SK-N-SH treated with all-trans-retinoic acid at 6 μM for 48 hours (cell line): ENCODE data around the gene COL23A1.

Experiments
- ATAC-seq: fragments of 200-7000 bp; cut with Tn5 transposase; 3 replicates; pipeline ENCODE4 v1.9.1; 2020; ENCODE audit warnings: mild to moderate bottlenecking, moderate library complexity
- ARNTL ChIP-seq: fragments of 450-650 bp; formaldehyde crosslinking; IDR thresholded peaks from 2 replicates; pipeline ENCODE4 v1.5.0; 2020; ENCODE audit warnings: low read depth, mild to moderate bottlenecking, moderate library complexity, borderline replicate concordance
- BACH2 ChIP-seq: fragments of 250-450 bp; sonication (Bioruptor Pico); IDR thresholded peaks from 2 replicates; pipeline ENCODE4 v1.9.0; 2021; ENCODE audit warnings: mild to moderate bottlenecking, borderline replicate concordance
- CREB5 ChIP-seq: fragments of 250-450 bp; sonication (Bioruptor Pico); IDR thresholded peaks from 2 replicates; pipeline ENCODE4 v1.5.1; 2020; ENCODE audit warnings: low read depth, mild to moderate bottlenecking, moderate library complexity
- CSDC2 ChIP-seq: fragments of 250-450 bp; sonication (Bioruptor Pico); IDR thresholded peaks from 2 replicates; pipeline ENCODE4 v1.5.0; 2020; ENCODE audit warnings: mild to moderate bottlenecking, moderate library complexity
- CSRNP3 ChIP-seq: fragments of 250-450 bp; sonication (Bioruptor Pico); IDR thresholded peaks from 2 replicates; pipeline ENCODE4 v1.5.1; 2021; ENCODE audit warnings: mild to moderate bottlenecking, moderate library complexity
- GLIS3 ChIP-seq: fragments of 250-450 bp; sonication (Bioruptor Pico); IDR thresholded peaks from 2 replicates; pipeline ENCODE4 v1.5.0; 2020; ENCODE audit warnings: mild to moderate bottlenecking, moderate library complexity
- ISL1 ChIP-seq: fragments of 250-450 bp; sonication (Bioruptor Pico); IDR thresholded peaks from 2 replicates; pipeline ENCODE4 v2.1.2; 2022; ENCODE audit warnings: mild to moderate bottlenecking, moderate library complexity
- PATZ1 ChIP-seq: fragments of 250-450 bp; sonication (Bioruptor Pico); IDR thresholded peaks from 2 replicates; pipeline ENCODE4 v1.8.0; 2020; ENCODE audit warnings: mild to moderate bottlenecking, moderate library complexity, borderline replicate concordance
- RARB ChIP-seq: fragments of 250-450 bp; sonication (Bioruptor Pico); IDR thresholded peaks from 2 replicates; pipeline ENCODE4 v1.8.0; 2021; ENCODE audit warnings: mild to moderate bottlenecking, moderate library complexity
- SNAI2 ChIP-seq: fragments of 250-450 bp; sonication (Bioruptor Pico); IDR thresholded peaks from 2 replicates; pipeline ENCODE4 v1.5.0; 2020; ENCODE audit warnings: mild to moderate bottlenecking, moderate library complexity
- TCF4 ChIP-seq: fragments of 250-450 bp; sonication (Bioruptor Pico); IDR thresholded peaks from 2 replicates; pipeline ENCODE4 v1.8.0; 2021; ENCODE audit warnings: mild to moderate bottlenecking, moderate library complexity, borderline replicate concordance
- TOX ChIP-seq: fragments of 250-450 bp; sonication (Bioruptor Pico); IDR thresholded peaks from 2 replicates; pipeline ENCODE4 v1.8.0; 2021; ENCODE audit warnings: mild to moderate bottlenecking, moderate library complexity, borderline replicate concordance
- ZC3H10 ChIP-seq: fragments of 250-450 bp; sonication (Bioruptor Pico); IDR thresholded peaks from 2 replicates; pipeline ENCODE4 v1.5.1; 2021; ENCODE audit warnings: mild to moderate bottlenecking, moderate library complexity
- ZFP3 ChIP-seq: fragments of 250-450 bp; sonication (Bioruptor Pico); IDR thresholded peaks from 2 replicates; pipeline ENCODE4 v1.5.0; 2020; ENCODE audit warnings: mild to moderate bottlenecking, moderate library complexity
- ZFP30 ChIP-seq: fragments of 450-650 bp; formaldehyde crosslinking; IDR thresholded peaks from 2 replicates; pipeline ENCODE4 v1.5.0; 2022; ENCODE audit warnings: mild to moderate bottlenecking, moderate library complexity
- ZNF565 ChIP-seq: fragments of 450-650 bp; formaldehyde crosslinking; conservative IDR thresholded peaks from 2 replicates; pipeline ENCODE4 v1.5.0; 2020; ENCODE audit warnings: low read depth, mild to moderate bottlenecking, moderate library complexity
- ZNF70 ChIP-seq: fragments of 450-650 bp; formaldehyde crosslinking; IDR thresholded peaks from 2 replicates; pipeline ENCODE4 v1.5.0; 2020; ENCODE audit warnings: mild to moderate bottlenecking, moderate library complexity
- ZNF8 ChIP-seq: fragments of 450-650 bp; formaldehyde crosslinking; IDR thresholded peaks from 2 replicates; pipeline ENCODE4 v1.5.0; 2020; ENCODE audit warnings: mild to moderate bottlenecking, moderate library complexity
- TF ChIP-seq, protein P1 (sequence below): fragments of 250-450 bp; sonication (Bioruptor Pico); IDR thresholded peaks from 2 replicates; pipeline ENCODE4 v1.8.0; 2021; ENCODE audit warnings: low read depth, mild to moderate bottlenecking, moderate library complexity, borderline replicate concordance
- TF ChIP-seq, protein P2 (sequence below): fragments of 250-450 bp; sonication (Bioruptor Pico); IDR thresholded peaks from 2 replicates; pipeline ENCODE4 v1.5.0; 2020; ENCODE audit warnings: mild to moderate bottlenecking, moderate library complexity

COL23A1 gene

GRCh38 chr5:178207183-178207916 lies 382.8 kb downstream of the COL23A1 start:
- no peak for TF ChIP-seq ZNF8 (CRISPR knock-in tag)
- TF ChIP-seq CSDC2 (CRISPR knock-in tag) = no peak
- no peak for TF ChIP-seq ZC3H10 (CRISPR knock-in tag)
- no peak for TF ChIP-seq SNAI2 (CRISPR knock-in tag)
- TF ChIP-seq ZFP3 (CRISPR knock-in tag) = no peak
- TF ChIP-seq ZNF70 = no peak
- TF ChIP-seq ARNTL (CRISPR knock-in tag) = no peak
- TF ChIP-seq GLIS3 (CRISPR knock-in tag) = no peak
- TF ChIP-seq BACH2 = no peak
- TF ChIP-seq, protein P1, sequence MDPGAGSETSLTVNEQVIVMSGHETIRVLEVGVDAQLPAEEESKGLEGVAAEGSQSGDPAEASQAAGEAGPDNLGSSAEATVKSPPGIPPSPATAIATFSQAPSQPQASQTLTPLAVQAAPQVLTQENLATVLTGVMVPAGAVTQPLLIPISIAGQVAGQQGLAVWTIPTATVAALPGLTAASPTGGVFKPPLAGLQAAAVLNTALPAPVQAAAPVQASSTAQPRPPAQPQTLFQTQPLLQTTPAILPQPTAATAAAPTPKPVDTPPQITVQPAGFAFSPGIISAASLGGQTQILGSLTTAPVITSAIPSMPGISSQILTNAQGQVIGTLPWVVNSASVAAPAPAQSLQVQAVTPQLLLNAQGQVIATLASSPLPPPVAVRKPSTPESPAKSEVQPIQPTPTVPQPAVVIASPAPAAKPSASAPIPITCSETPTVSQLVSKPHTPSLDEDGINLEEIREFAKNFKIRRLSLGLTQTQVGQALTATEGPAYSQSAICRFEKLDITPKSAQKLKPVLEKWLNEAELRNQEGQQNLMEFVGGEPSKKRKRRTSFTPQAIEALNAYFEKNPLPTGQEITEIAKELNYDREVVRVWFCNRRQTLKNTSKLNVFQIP (CRISPR knock-in tag) = no peak
- no peak for TF ChIP-seq ZFP30 (CRISPR knock-in tag)
- no peak for TF ChIP-seq CREB5 (CRISPR knock-in tag)
- no peak for TF ChIP-seq ZNF565
- no peak for TF ChIP-seq RARB (CRISPR knock-in tag)
- no peak for TF ChIP-seq ISL1
- no peak for TF ChIP-seq TCF4
- no peak for TF ChIP-seq TOX (CRISPR knock-in tag)
- TF ChIP-seq PATZ1 (CRISPR knock-in tag) = no peak
- no peak for TF ChIP-seq CSRNP3
- TF ChIP-seq, protein P2, sequence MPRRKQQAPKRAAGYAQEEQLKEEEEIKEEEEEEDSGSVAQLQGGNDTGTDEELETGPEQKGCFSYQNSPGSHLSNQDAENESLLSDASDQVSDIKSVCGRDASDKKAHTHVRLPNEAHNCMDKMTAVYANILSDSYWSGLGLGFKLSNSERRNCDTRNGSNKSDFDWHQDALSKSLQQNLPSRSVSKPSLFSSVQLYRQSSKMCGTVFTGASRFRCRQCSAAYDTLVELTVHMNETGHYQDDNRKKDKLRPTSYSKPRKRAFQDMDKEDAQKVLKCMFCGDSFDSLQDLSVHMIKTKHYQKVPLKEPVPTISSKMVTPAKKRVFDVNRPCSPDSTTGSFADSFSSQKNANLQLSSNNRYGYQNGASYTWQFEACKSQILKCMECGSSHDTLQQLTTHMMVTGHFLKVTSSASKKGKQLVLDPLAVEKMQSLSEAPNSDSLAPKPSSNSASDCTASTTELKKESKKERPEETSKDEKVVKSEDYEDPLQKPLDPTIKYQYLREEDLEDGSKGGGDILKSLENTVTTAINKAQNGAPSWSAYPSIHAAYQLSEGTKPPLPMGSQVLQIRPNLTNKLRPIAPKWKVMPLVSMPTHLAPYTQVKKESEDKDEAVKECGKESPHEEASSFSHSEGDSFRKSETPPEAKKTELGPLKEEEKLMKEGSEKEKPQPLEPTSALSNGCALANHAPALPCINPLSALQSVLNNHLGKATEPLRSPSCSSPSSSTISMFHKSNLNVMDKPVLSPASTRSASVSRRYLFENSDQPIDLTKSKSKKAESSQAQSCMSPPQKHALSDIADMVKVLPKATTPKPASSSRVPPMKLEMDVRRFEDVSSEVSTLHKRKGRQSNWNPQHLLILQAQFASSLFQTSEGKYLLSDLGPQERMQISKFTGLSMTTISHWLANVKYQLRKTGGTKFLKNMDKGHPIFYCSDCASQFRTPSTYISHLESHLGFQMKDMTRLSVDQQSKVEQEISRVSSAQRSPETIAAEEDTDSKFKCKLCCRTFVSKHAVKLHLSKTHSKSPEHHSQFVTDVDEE (CRISPR knock-in tag) = no peak
- ATAC-seq = peak; percentile 15

DNA sequence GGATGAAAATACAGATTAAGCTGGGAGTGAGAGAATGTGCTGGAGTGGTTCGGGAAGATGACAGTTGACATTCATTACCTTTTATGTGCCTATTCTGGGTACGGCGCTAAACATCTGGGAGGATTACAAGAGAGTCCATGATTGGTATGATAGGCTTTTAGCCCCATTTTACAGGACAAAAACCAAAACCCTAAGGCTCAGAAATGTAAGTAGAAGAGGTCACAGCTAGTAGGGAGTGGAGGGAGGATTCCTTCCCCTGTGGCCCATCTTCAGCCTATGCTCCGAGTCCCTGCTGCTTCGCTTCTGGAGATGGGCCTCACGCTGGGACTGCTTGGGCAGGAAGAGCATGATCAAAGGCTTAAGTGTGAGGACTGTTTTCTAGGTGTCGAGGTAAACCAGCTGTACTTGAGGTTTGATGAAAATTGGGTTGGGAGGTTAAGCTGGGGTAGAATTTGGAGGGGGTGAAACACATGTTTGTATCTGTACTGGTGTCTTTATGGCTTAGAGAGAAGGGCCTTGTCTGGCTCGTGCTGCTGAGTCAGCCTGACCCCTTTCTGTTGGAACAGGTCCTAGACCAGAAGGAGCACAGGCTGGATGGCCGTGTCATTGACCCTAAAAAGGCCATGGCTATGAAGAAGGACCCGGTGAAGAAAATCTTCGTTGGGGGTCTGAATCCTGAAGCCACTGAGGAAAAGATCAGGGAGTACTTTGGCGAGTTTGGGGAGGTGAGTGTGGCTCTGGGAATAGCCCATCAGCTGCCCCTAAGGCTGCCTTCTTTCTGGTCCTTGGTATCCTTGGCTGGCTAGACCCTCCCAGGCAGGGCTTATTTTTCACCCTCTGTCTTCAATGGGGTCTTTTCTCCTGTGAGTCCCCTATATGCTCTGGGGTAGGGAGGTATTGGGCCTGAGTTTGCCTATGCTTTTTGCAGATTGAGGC lies 383.8 kb downstream of the COL23A1 start:
- ATAC-seq = no peak
- no peak for TF ChIP-seq ARNTL (CRISPR knock-in tag)
- no peak for TF ChIP-seq ZFP30 (CRISPR knock-in tag)
- TF ChIP-seq, protein P1 (CRISPR knock-in tag) = no peak
- TF ChIP-seq ZNF8 (CRISPR knock-in tag) = no peak
- TF ChIP-seq, protein P2 (CRISPR knock-in tag) = no peak
- TF ChIP-seq ZC3H10 (CRISPR knock-in tag) = no peak
- TF ChIP-seq CSDC2 (CRISPR knock-in tag) = no peak
- no peak for TF ChIP-seq BACH2
- no peak for TF ChIP-seq TCF4
- TF ChIP-seq RARB (CRISPR knock-in tag) = no peak
- no peak for TF ChIP-seq PATZ1 (CRISPR knock-in tag)
- no peak for TF ChIP-seq SNAI2 (CRISPR knock-in tag)
